Fibroblast of mammary gland (primary cell): ENCODE measurements around the gene CHTF18.

Experiments
- DNase-seq: peaks from one replicate; pipeline ENCODE4 v3.0.0-alpha.2; 2010; ENCODE audit warnings: low read depth
- H3K4me3 ChIP-seq: 2 replicates; pipeline ENCODE4 v1.5.1; 2011; ENCODE audit warnings: low read depth, mild to moderate bottlenecking, low read length, moderate library complexity; ENCODE audit not compliant: control insufficient read depth
- TF ChIP-seq, protein P1 (sequence below): conservative IDR thresholded peaks from 2 replicates; pipeline ENCODE4 v1.5.1; 2011; ENCODE audit warnings: low read depth, low read length, inconsistent platforms; ENCODE audit not compliant: control insufficient read depth, insufficient read depth

Gene CHTF18

DNA sequence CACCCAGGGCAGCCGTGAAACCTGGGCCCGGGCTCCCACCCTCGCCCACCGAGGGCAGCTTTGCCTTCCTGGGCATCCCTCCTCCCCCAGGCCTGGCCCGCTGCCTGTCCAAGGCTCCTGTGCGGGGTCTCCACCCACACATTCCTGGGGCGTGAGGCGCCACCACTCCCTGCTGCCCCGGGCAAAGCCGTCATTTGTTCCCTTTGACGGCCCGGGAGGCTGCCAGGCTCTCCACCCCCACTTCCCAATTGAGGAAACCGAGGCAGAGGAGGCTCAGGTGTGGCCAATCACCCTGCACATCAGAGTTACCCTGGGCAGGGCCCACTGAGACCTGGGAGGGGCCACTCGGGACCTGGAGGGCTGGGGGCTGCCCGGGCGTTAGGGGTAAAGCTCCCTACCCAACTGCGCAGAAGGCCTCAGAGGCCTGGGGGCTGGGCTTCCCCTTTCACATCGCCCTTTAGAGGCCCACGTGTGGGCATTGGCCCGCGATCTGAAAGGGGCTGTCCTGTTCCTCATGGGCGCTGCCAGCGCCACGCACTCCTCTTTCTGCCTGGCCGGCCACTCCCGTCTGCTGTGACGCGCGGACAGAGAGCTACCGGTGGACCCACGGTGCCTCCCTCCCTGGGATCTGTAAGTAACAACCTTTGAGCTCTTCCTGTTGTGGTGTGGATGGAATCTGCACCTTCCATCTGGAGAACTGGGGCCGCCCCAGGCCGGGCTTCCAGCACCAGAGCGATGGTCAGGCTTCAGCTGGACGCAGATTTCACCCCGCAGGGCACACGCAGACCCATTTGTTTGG lies 27.7 kb upstream of the CHTF18 start, which contains the start of gene MSLN:
Gene MSLN (plus strand): TSS at position 190 of the 799 bp plus-strand sequence. CDS start 1,947 bp downstream, outside the sequence.
- no peak within 1 kb of the TSS for H3K4me3 ChIP-seq
- no peak for DNase-seq
- TF ChIP-seq, protein P1, sequence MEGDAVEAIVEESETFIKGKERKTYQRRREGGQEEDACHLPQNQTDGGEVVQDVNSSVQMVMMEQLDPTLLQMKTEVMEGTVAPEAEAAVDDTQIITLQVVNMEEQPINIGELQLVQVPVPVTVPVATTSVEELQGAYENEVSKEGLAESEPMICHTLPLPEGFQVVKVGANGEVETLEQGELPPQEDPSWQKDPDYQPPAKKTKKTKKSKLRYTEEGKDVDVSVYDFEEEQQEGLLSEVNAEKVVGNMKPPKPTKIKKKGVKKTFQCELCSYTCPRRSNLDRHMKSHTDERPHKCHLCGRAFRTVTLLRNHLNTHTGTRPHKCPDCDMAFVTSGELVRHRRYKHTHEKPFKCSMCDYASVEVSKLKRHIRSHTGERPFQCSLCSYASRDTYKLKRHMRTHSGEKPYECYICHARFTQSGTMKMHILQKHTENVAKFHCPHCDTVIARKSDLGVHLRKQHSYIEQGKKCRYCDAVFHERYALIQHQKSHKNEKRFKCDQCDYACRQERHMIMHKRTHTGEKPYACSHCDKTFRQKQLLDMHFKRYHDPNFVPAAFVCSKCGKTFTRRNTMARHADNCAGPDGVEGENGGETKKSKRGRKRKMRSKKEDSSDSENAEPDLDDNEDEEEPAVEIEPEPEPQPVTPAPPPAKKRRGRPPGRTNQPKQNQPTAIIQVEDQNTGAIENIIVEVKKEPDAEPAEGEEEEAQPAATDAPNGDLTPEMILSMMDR, result no peak

DNA sequence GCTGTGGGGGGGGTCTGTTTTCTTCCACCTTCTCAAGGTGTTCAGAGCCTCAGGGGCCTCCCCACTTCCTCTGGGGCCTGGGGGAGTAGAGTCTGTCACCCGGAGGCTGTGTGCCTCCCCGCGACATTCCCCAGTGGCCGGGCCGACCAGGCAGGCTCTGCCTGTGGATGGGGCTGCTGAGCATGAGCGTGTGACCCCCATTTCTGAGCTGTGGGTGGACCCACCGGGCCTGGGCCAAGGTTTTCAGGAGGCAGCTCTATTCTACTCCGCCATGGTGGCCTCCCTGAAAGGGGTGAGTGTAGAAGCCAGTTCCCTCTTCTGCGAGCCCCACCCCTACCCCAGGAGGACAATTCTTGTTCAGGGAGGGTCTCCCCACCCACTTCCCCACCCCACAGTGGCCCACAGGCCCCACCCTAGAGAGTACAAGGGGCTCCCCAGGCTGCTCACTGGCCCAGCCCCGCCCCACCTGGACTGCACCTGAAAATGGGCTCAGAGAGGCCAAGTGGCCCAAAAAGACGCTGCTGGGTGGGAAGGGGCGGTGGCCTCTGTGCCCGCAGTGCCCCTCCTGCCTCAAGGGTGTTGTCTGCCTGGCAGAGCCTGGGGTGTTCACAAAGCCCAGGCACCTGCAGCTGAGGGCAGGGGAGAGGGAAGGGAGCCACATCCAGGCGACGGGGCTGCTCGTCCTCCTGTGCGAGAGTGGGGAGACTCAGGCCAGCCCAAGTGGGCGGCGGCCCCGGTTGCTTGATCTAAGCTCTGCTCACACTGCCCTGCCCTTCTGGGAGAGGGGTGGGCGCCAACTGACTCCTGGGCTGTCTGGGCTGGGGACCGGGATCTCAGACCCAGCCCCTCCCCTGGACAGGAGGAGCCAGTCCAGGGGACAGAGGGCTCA lies 26.6 kb upstream of the CHTF18 start:
- DNase-seq, result no peak
- TF ChIP-seq, protein P1, result no peak
- no peak overlapping the region for H3K4me3 ChIP-seq

DNA sequence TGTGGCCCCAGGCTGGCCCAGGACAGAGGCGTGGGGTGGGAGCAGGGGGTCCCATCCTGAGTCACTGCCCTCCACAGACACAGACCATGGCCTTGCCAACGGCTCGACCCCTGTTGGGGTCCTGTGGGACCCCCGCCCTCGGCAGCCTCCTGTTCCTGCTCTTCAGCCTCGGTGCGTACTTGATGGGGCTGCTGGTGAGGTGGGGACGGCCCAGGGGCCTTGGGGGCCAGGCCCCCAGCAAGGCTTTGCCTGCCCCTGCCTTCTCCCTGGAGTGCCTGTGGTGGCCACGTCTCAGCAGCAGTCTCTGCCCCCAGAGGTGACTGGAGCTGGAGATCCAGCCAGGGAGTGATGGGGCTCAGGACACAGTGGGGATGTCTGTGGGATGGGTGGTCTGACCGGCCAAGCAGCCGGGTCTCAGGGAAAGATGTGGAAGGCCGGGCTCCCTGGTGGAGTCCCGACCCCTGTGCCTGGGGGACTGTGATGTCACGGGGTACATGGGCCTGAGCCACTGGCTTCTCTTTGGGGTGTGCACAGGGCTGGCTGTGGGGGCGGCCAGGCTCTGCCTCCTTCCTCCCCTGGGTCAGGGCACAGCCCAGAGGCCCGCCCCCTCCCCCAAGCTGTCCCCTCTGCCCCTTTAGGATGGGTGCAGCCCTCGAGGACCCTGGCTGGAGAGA lies 25.7 kb upstream of the CHTF18 start:
- DNase-seq, result no peak
- TF ChIP-seq, protein P1, result no peak
- no peak overlapping the region for H3K4me3 ChIP-seq

DNA sequence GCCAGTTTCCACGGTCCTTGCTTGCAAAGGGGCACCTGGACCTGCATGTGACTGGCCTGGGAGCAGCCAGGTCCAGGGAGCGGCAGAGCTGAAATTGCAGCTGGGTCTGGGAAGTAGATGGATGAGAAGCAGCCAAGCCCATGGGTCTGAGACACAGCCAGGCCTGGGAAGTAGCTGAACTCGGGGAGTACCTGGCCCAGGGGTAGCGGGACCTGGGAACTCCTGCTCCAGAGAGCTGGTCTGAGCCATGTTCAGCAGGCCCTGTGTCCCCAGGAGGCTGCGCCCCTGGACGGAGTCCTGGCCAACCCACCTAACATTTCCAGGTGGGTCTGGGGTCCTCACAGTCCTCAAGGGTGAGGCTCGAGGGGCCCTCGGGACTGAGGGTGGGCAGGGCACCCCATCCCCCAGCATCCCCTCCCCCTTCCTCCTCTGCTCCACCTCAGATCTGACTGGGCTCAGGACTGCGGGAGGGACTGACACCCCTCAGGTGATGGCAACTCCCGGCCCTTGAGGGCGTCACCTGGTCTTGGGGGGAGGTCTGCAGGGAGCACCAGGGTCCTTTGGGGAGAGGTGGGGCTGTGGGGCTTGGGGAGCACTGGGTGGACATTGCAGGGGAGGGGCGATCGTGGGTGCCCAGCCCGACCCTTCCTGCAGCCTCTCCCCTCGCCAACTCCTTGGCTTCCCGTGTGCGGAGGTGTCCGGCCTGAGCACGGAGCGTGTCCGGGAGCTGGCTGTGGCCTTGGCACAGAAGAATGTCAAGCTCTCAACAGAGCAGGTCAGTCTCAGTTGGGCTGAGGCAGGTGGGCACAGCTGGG lies 24.8 kb upstream of the CHTF18 start:
- no peak for DNase-seq
- TF ChIP-seq, protein P1, result no peak
- no peak overlapping the region for H3K4me3 ChIP-seq

GRCh38 chr16:764184-764750 lies 24.2 kb upstream of the CHTF18 start:
- TF ChIP-seq, protein P1, result no peak
- DNase-seq, result no peak
- H3K4me3 ChIP-seq, result no peak overlapping the region
